Lower leg skin (tissue), 4 donors: Measurements from ENCODE around the gene CNNM2. TPM values are rescaled to one million over a fixed set of nuclear protein-coding genes. Genes with fewer than 3 reads are reported as not detected.

Experiments
- DNase-seq, 2 donors: peaks; one replicate each; pipeline ENCODE4 v3.0.0-alpha.2; 2019; ENCODE audit warnings: low spot score in 2 of 2
- H3K4me3 ChIP-seq: fragments of 200-600 bp; sonication (generic); 2 replicates; pipeline ENCODE4 v1.5.1; 2017; ENCODE audit warnings: mild to moderate bottlenecking, low read depth; ENCODE audit not compliant: poor library complexity, severe bottlenecking
- CTCF ChIP-seq, 3 donors: fragments of 450-650 bp; IDR thresholded peaks; one replicate each; pipeline ENCODE4 v1.5.1; 2016; ENCODE audit warnings: antibody characterized with exemption in 3 of 3, mild to moderate bottlenecking in 3 of 3, moderate library complexity in 2 of 3
- POLR2A ChIP-seq, 2 donors: fragments of 450-650 bp; IDR thresholded peaks; one replicate each; pipeline ENCODE4 v1.6.1; 2016 to 2017; ENCODE audit warnings: antibody characterized with exemption in 2 of 2, mild to moderate bottlenecking in 1 of 2, moderate library complexity in 1 of 2
- WGBS, 2 donors: methylation state at CpG; one replicate each; pipeline ENCODE4 v1.1.5; 2018; 5-methylcytosine and 5-hydroxymethylcytosine counted together
- intact Hi-C: fragments of 100-400 bp; cut with DNase I; formaldehyde crosslinking; loops from one replicate; pipeline ENCODE4 v1.15.0; 2023; ENCODE audit warnings: low total_unique reads
- total RNA-seq, 4 donors: library from RNA; depleted of rRNA; stranded (reverse); fragments of >200 nt; gene quantifications; one replicate each; pipeline ENCODE4 v1.1.0, GENCODE V29; 2016

CNNM2 gene
- total RNA-seq, 4 donors from 2014 or later: 9.6 to 21.9 (median 14.5) TPM

- intact Hi-C loops: no loop called here
- 94 to 96% methylated on average over 14 of the region's 14 CpGs for WGBS, 2 donors
- DNase-seq: no peak
- H3K4me3 ChIP-seq: no peak overlapping the region
- no peak for TF ChIP-seq CTCF (IDR thresholded peaks at IDR 0.05)
- TF ChIP-seq POLR2A (IDR thresholded peaks at IDR 0.05): no peak
Observed at GRCh38 chr10:103078676-103079075, 160.6 kb downstream of the CNNM2 start.

DNA sequence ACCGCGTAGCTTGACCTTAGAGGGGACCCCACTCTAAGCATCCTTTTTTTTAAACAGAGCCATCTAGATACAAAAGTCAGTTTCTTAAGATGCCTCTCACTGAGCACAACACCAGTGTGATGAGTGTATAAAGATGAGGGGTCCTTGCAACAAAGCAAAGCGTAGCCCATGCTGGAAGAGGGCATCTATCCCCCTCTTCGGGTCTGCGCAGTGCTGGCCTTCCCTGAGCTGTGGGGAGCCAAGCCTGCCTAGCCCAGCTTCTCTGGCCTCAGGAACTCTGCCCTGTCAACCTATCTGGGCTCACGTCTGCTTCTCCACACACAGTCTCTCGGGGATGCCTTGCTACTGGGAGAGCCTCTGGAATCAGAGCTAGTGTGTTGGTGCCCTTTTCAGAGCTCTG lies 161.0 kb downstream of the CNNM2 start:
- no peak for TF ChIP-seq POLR2A (IDR thresholded peaks at IDR 0.05)
- no peak for TF ChIP-seq CTCF (IDR thresholded peaks at IDR 0.05)
- no peak for DNase-seq
- WGBS, 2 donors: 95 to 99% methylated on average over 7 of the region's 7 CpGs
- no peak overlapping the region for H3K4me3 ChIP-seq
- intact Hi-C loops: no loop called here

DNA sequence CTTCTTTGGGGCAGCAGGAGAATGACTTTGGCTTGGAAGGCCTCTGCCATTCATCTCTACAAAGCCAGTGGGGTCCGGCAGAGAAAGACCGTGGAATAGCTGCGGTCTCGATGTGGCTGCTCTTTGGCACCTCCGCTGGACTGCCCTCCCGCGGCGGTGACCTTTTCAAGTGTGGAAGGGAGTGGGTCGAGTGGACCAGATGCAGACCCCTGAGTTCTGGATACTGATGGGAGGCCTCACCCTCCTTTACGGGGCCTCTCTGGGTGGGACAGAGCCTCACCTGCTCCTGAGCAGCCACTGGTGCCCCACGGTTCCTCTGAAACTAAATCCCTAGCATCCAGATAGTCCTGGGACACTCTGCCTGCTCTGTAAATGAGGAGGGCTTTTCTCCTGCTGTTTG lies 161.9 kb downstream of the CNNM2 start:
- DNase-seq: no peak
- TF ChIP-seq POLR2A (IDR thresholded peaks at IDR 0.05): no peak
- no peak for TF ChIP-seq CTCF (IDR thresholded peaks at IDR 0.05)
- intact Hi-C loops: no loop called here
- 84% methylated on average over 3 to 11 of the region's 11 CpGs for WGBS, 2 donors
- no peak overlapping the region for H3K4me3 ChIP-seq

DNA sequence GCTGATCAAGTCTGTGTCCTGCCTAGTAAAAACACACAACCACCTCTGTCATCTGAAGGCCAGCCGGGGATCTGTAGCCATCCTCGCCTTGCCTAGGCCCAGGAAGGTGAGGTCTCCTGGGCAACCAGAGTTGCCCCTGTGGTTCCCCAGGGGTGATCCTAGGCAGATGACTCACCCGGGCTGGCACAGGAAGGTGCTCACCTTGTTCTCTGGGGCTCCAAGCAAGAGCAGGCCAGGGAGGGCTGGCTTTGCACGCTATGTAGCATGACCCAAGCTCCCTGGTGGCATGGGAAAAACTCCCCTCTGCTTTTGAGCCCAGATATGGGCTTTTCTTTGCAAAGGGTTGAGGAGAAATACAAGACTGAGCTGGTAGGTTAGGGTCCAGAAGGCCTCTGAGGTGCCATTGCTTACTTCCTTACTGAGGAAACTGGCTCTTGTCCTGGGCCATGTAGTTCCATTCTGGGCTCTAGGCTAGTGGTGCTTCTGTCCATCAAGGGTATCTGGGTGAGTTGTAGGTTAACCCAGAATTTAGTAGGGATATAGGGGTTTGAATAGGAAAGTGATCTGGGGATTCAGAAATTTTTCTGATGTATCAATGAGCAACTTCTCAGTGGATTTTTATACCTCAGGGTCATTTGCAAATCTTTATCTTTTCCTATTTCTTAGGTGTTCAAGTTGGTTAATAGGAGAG lies 162.9 kb downstream of the CNNM2 start:
- intact Hi-C loops: no loop called here

GRCh38 chr10:103082683-103083082 lies 164.6 kb downstream of the CNNM2 start:
- H3K4me3 ChIP-seq: no peak overlapping the region
- DNase-seq: no peak
- 92 to 95% methylated on average over 1 of the region's 1 CpG for WGBS, 2 donors
- no peak for TF ChIP-seq POLR2A (IDR thresholded peaks at IDR 0.05)
- intact Hi-C loops: no loop called here

More for the DNA sequence above, 162.9 kb downstream of the CNNM2 start:
- H3K4me3 ChIP-seq: no peak overlapping the region
- TF ChIP-seq CTCF (IDR thresholded peaks at IDR 0.05) (no peak), POLR2A (IDR thresholded peaks at IDR 0.05) (no peak)
- DNase-seq: no peak
- 79 to 83% methylated on average over 4 of the region's 4 CpGs for WGBS, 2 donors

DNA sequence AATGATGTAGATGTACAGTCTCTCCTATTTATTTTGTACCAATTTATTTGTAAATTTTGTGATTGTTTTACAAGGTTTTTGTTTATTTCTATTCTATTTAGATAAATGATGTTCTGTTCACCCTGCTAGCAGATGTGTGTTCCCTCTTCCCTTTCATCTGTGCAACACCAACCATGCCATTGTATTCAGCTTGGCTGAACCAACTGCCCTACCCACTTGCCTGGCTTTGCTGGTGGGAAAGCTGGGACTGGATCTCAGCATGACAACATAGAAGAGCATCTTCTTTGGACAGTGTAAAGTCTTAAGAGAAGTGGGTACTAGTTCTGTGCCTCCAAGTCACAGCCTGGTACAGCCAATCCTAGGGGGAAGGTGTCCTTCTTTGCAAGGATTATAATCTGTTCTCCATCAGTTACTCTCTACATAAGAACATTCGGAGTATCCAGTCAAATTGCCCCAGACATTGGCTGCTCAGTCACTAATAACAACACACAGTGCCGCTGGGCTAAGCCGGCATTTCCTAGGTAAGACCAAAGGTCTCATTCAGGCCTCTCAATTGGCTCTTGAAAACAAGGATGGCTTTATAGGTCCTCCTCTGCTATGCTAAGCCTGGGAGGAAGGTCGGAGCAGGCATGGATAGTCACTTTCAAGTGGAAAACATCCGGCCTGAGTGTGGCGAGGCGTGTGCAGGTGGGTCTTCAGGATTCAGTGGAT lies 165.3 kb downstream of the CNNM2 start:
- H3K4me3 ChIP-seq: no peak overlapping the region
- no peak for DNase-seq
- no peak for TF ChIP-seq CTCF (IDR thresholded peaks at IDR 0.05)
- TF ChIP-seq POLR2A (IDR thresholded peaks at IDR 0.05): no peak
- intact Hi-C loops: no loop called here
- 90 to 97% methylated on average over 7 of the region's 7 CpGs for WGBS, 2 donors
